HG02588 (cell line): ENCODE results near the gene TMEM63A.
"Not testable (repeated sequence)": the region's sequence is repeated elsewhere in the genome, so short reads cannot be mapped to it uniquely, and the experiment has no call there.

Experiments
- ATAC-seq: cut with Tn5 transposase; IDR thresholded peaks from one replicate; pipeline ENCODE4 v1.9.1; 2021; ENCODE audit warnings: mild to moderate bottlenecking, moderate library complexity; ENCODE audit not compliant: unreplicated experiment

The TMEM63A gene

GRCh38 chr1:225806736-225807135 is 75.4 kb downstream of the TMEM63A start:
- not testable (repeated sequence) for ATAC-seq

GRCh38 chr1:225806249-225806648 is 75.9 kb downstream of the TMEM63A start:
- no peak for ATAC-seq

DNA sequence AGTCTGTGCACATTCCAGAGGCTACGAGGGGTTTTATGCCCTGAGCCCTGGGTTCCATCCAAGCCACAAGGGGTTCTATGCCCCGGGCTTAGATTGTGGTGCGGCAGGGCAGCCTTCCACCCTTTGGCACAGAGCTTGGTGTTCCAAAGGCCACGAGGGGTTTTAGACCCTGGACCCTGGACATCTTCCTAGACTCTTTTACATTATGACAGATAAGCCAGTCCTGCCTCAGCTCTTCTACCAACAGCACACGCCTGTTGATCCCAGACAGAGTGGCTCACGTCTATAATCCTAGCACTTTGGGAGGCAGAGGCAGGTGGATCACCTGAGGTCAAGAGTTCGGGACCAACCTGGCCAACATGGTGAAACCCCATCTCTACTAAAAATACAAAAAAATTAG is 81.0 kb downstream of the TMEM63A start:
- not testable (repeated sequence) for ATAC-seq

GRCh38 chr1:225796097-225796496 is 86.1 kb downstream of the TMEM63A start:
- ATAC-seq = not testable (repeated sequence)
